NCI-H774 (cell line): Measurements from ENCODE around the gene ITGB1BP2.
"Not testable (repeated sequence)": the region's sequence is repeated elsewhere in the genome, so short reads cannot be mapped to it uniquely, and the experiment has no call there.

Source experiments
- DNase-seq: peaks from one replicate; lab custom pipeline; 2025; lab: John Stamatoyannopoulos, UW

ITGB1BP2 gene

GRCh38 chrX:71302461-71303213 lies 1.1 kb downstream of the ITGB1BP2 start:
- DNase-seq: no peak

GRCh38 chrX:71304561-71304960 lies 3.0 kb downstream of the ITGB1BP2 start:
- no peak for DNase-seq

DNA sequence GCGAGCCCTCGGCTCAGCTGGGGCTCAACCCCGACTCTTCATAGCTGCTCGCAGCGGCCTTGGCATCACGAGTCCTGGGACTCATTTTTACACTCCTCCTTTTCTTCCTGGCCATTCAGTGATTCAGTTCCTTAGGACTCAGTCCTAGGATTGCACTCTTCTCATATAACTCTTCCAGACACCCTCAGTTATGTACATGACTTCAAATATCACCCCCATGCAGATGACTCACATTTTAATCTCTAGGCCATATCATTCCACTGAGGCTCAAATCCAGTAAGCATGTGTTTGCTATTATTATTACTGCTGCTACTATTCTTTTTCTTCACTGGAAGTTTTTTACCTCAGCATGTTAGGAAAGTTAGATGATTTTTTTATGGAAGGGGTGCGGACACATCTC lies 14.4 kb downstream of the ITGB1BP2 start:
- DNase-seq: no peak

- not testable (repeated sequence) for DNase-seq
Observed at GRCh38 chrX:71316959-71317358, 15.4 kb downstream of the ITGB1BP2 start.

- no peak for DNase-seq
Observed at GRCh38 chrX:71320126-71320525, 18.6 kb downstream of the ITGB1BP2 start.

DNA sequence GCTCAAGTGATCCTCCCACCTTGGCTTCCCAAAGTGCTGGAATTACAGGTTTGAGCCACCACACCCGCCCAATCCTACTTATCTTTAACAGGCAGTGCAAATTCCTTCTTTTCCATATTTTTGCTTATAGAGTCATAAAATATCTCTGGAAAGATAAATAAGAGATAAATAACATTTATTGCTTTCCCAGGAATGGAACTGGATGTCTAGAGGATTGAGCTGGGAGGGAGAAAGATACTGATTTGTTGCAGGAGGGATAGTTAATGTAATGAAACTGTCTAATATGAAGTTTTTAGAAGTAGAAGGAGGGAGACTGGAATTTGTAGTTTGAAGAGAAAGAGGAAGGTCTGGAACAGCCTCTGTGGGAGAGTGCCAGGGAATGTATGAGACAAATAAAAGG lies 20.2 kb downstream of the ITGB1BP2 start:
- DNase-seq: no peak

DNA sequence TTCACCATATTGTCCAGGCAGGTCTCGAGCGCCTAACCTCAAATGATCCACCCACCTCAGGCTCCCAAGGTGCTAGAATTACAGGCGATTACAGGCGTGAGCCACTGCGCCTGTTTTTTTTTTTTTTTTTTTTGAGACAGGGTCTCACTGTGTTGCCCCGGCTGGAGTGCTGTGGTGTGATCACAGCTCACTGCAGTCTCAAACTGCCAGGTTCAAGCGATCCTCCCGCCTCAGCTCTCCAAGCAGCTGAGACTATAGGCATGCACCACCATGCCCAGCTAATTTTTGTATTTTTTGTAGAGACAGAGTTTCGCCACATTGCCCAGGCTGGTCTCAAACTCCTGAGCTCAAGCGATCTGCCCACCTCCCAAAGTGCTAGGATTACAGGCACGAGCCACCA lies 22.9 kb downstream of the ITGB1BP2 start:
- DNase-seq: not testable (repeated sequence)

DNA sequence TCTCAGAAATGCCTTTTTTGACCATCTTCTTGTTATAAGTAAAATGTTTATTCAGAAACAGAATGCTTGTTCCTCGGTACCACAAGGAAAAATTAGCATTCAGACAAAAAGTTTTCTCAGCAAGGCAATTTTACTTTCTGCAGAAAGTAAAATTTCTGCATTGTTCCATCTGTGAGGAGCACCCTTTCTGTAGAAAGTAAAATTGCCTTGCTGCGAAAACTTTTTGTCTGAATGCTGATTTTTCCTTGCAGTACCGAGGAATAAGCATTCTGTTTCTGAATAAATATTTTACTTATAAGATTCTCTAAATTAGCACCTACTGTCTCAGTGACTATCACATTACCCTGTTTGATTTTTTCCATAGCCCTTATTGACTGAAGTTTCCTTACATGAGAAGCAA lies 24.8 kb downstream of the ITGB1BP2 start:
- no peak for DNase-seq

- not testable (repeated sequence) for DNase-seq
Observed at GRCh38 chrX:71349151-71349665, 47.7 kb downstream of the ITGB1BP2 start.

DNA sequence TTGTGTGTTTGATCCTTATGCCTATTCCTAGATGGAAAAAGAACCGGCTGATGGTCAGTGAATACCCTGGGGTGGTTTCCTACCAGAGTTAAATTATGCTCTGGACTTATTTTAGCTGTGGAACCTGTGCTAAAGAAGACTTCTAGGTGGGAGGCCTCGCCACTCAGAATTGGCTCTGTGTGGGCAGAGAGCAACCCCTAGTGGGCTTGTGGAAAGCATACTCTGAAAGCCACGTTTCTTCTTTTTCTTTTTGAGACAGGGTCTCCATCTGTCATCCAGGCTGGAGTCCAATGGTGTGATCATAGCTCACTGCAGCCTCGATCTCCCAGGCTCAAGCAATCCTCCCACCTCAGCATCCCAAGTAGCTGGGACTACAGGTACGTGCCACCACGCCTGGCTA lies 48.3 kb downstream of the ITGB1BP2 start:
- DNase-seq: not testable (repeated sequence)

GRCh38 chrX:71352439-71352838 lies 50.9 kb downstream of the ITGB1BP2 start:
- not testable (repeated sequence) for DNase-seq
